ENCODE results near the gene CASP7.

GRCh38 chr10:113697595-113697994, 17.9 kb downstream of the CASP7 start:
- no peak for TF ChIP-seq CTCF (IDR thresholded peaks at IDR 0.05)
- no peak for TF ChIP-seq POLR2AphosphoS5 (IDR thresholded peaks at IDR 0.05)

Data from prostate gland (tissue), 2 donors.